ENCODE data around the gene CCDC187. TPM values are rescaled to one million over a fixed set of nuclear protein-coding genes. Genes with fewer than 3 reads are reported as not detected.

Gene CCDC187
- total and polyA plus RNA-seq, 2 of the 8 experiments (the other 6 are each of a cell fraction or from before 2014, with no cell fraction given) = 0.02 TPM; not detected in 1

- Histone ChIP-seq H2AK5ac (ENCODE audit: low read depth, low read length) (no peak overlapping the region), H4K8ac (ENCODE audit: extremely low read depth, insufficient read depth, low read length) (peak overlapping the region; percentile 17; the same call in 1 of the 2 replicates), H4K20me1 (replicated peaks in 1 of 2; ENCODE audit: control insufficient read depth in 1 of 2, insufficient read depth in 2 of 2, low read length in 2 of 2) (no peaks in the 10 kb centered on the region), H3K23me2 (ENCODE audit: low read depth, low read length) (peaks cover 2% of the 10 kb centered on the region; the same call in 1 of the 2 replicates), H3K27ac (ENCODE audit: low read depth, low read length) (no peak overlapping the region), H2BK5ac (ENCODE audit: low read depth, low read length) (no peak overlapping the region), H3K36me3 (ENCODE audit: control insufficient read depth in 2 of 4, insufficient read depth in 4 of 4, low read length in 3 of 4) (peaks cover 0 to 4% (median 0%) of the 10 kb centered on the region in 4 experiments; a peak in 2 of 8 replicates), H2BK12ac (ENCODE audit: low read depth, low read length) (no peak overlapping the region), H3K27me3 (replicated peaks in 1 of 4; ENCODE audit: control insufficient read depth in 3 of 4, extremely low read depth in 1 of 4, insufficient read depth in 3 of 4, low read length in 3 of 4) (no peaks in the 10 kb centered on the region), H4K5ac (ENCODE audit: insufficient read length, low read depth, low read length) (no peak overlapping the region), H3K9ac (replicated peaks in 1 of 4; ENCODE audit: extremely low read depth in 1 of 4, low read depth in 3 of 4, low read length in 3 of 4) (no peak overlapping the region), H3K18ac (ENCODE audit: extremely low read depth, low read length) (no peak overlapping the region), H3K79me2 (ENCODE audit: control insufficient read depth in 1 of 2, insufficient read depth in 2 of 2, low read length in 2 of 2) (no peaks in the 10 kb centered on the region), H2BK15ac (ENCODE audit: low read length) (no peak overlapping the region), H3K23ac (ENCODE audit: insufficient read length) (no peak overlapping the region), H3K4me2 (ENCODE audit: insufficient read depth in 1 of 2, low read depth in 2 of 2, low read length in 2 of 2) (no peak overlapping the region), H3K4me1 (replicated peaks in 1 of 4; ENCODE audit: control insufficient read depth in 3 of 4, insufficient read depth in 4 of 4, low read length in 3 of 4) (peaks cover 0 to 9% (median 8%) of the 10 kb centered on the region in 4 experiments; a peak in 6 of 7 replicates), H2BK120ac (replicated peaks; ENCODE audit: low read depth, low read length) (no peak overlapping the region), H3K79me1 (ENCODE audit: low read depth, low read length) (no peaks in the 10 kb centered on the region), H2AFZ (ENCODE audit: low read length) (no peak overlapping the region), H3K9me3 (ENCODE audit: insufficient read depth in 2 of 2, low read depth in 1 of 2, low read length in 1 of 2) (no peaks in the 10 kb centered on the region), H3K56ac (replicated peaks; ENCODE audit: insufficient read length, low read depth, low read length) (no peak overlapping the region), H3K4me3 (ENCODE audit: extremely low read depth in 1 of 4, insufficient read depth in 2 of 4, low read depth in 3 of 4, low read length in 4 of 4) (no peak overlapping the region), H4K91ac (replicated peaks; ENCODE audit: insufficient read length, low read length) (no peak overlapping the region), H3K4ac (replicated peaks; ENCODE audit: insufficient read length, low read depth, low read length) (no peak overlapping the region), H2BK20ac (ENCODE audit: low read length) (no peak overlapping the region), H3K14ac (ENCODE audit: insufficient read length) (no peak overlapping the region)
- 98% methylated on average over 18 of the region's 28 CpGs; no CpG with 5 or more reads in 1 of the 2 experiments for WGBS, 2 experiments (ENCODE audit: extremely low coverage in 1 of 2, insufficient coverage in 1 of 2, insufficient read length in 1 of 2, insufficient replicate concordance in 2 of 2, low coverage in 1 of 2, low lambda C conversion rate in 2 of 2, missing lambda C conversion rate in 1 of 2)
- ChIA-PET POLR2A (ENCODE audit: partially characterized antibody) (interaction anchor here (1.4 kb wide), 1 partner anchor 65 kb away, joined by 3 read pairs; no protein-coding TSS in a partner anchor), CTCF (ENCODE audit: partially characterized antibody) (interaction anchor here (1.3 to 1.9 kb wide), 3 partner anchors 12 to 29 kb away, joined by 3 to 15 read pairs (median 4); partner anchors contain the start of gene DNLZ)
- DNase-seq (ENCODE audit: low read depth in 1 of 2, low spot score in 2 of 2) (no peak), FAIRE-seq (no peak)
- TF ChIP-seq ASH2L (IDR thresholded peaks at IDR 0.05; ENCODE audit: low read length) (no peak), NRF1 (IDR thresholded peaks at IDR 0.05; ENCODE audit: low read depth, low read length) (no peak), CTBP2 (IDR thresholded peaks at IDR 0.05; ENCODE audit: borderline replicate concordance, insufficient read depth, insufficient read length, low read length) (no peak), RFX5 (IDR thresholded peaks at IDR 0.05; ENCODE audit: borderline replicate concordance, low read depth, low read length) (no peak), POU5F1 (IDR thresholded peaks at IDR 0.05; ENCODE audit: low read depth, low read length) (no peak), EZH2 (IDR thresholded peaks at IDR 0.05; ENCODE audit: low read depth, low read length, severe bottlenecking) (no peak), EP300 (IDR thresholded peaks at IDR 0.05; ENCODE audit: borderline replicate concordance in 1 of 2, low read depth in 2 of 2, low read length in 2 of 2) (no peak), POLR2AphosphoS5 (IDR thresholded peaks at IDR 0.05; ENCODE audit: low read depth, low read length) (no peak), JUN (IDR thresholded peaks at IDR 0.05; ENCODE audit: low read depth, low read length) (no peak), TAF1 (IDR thresholded peaks at IDR 0.05; ENCODE audit: low read depth, low read length) (no peak), RNF2 (IDR thresholded peaks at IDR 0.05; ENCODE audit: borderline replicate concordance, low read depth, low read length, missing control alignments, poor library complexity, severe bottlenecking) (no peak)
These were observed 36.6 kb upstream of the CCDC187 start for GRCh38 chr9:136340356-136341041.
